GM12878 (cell line): Measurements from ENCODE around the gene SLC30A4. TPM values are rescaled to one million over a fixed set of nuclear protein-coding genes. Genes with fewer than 3 reads are reported as not detected.

ENCODE experiments used
- ATAC-seq: fragments of 200-7000 bp; cut with Tn5 transposase; 3 replicates; pipeline ENCODE4 v1.9.1; 2020; ENCODE audit warnings: mild to moderate bottlenecking, moderate library complexity
- BruUV-seq: library from RNA; stranded (reverse); fragments of 400-500 nt; replicated peaks from 2 replicates; lab custom pipeline; 2021; lab: Mats Ljungman, UMichigan
- CTCF ChIA-PET: fragments of 300-600 bp; sonication (Branson Sonifier 250); formaldehyde crosslinking; extraction: SDS; loops from one replicate; lab custom pipeline; 2021; ENCODE audit warnings: inconsistent platforms; lab: Yijun Ruan, JAX
- POLR2A ChIA-PET: fragments of 350-600 bp; formaldehyde crosslinking; extraction: SDS; loops from one replicate; lab custom pipeline; 2021; ENCODE audit warnings: inconsistent platforms; lab: Charles Lee
- RAD21 ChIA-PET: fragments of 300-600 bp; sonication (Branson Sonifier 250); formaldehyde crosslinking; loops from one replicate; lab custom pipeline; 2023; ENCODE audit warnings: antibody characterized with exemption; ENCODE audit not compliant: unreplicated experiment; lab: Charles Lee
- SMC1A ChIA-PET: fragments of 300-600 bp; sonication (Branson Sonifier 250); formaldehyde crosslinking; loops from one replicate; lab custom pipeline; 2023; ENCODE audit not compliant: unreplicated experiment, uncharacterized antibody; lab: Charles Lee
- DNase-seq: peaks from one replicate; pipeline ENCODE4 v3.0.0-alpha.2; 2011; ENCODE audit warnings: low read depth, low spot score
- FAIRE-seq: peaks from 3 replicates; lab custom pipeline; 2011; peaks lifted over from hg19 to GRCh38; lab: Jason Lieb, UNC
- H2AFZ ChIP-seq: 2 replicates; pipeline ENCODE4 v1.6.0; 2011; ENCODE audit warnings: low read depth, low read length, control low read depth; ENCODE audit not compliant: control insufficient read depth
- H3K27ac ChIP-seq: 2 replicates; pipeline ENCODE4 v1.5.1; 2011; ENCODE audit warnings: control low read depth; ENCODE audit not compliant: control insufficient read depth, insufficient read depth
- H3K27me3 ChIP-seq, 2 experiments: replicated peaks in 1 of 2; 2 replicates each; pipeline versions ENCODE4 v1.6.0 to v1.6.1; 2011; ENCODE audit warnings: low read length in 1 of 2; ENCODE audit not compliant: control insufficient read depth in 2 of 2, insufficient read depth in 2 of 2
- H3K36me3 ChIP-seq, 2 experiments: 2 replicates each; pipeline ENCODE4 v1.5.1; 2011; ENCODE audit warnings: low read length in 1 of 2; ENCODE audit not compliant: control insufficient read depth in 2 of 2, insufficient read depth in 2 of 2
- H3K4me1 ChIP-seq: 2 replicates; pipeline ENCODE4 v1.6.1; 2011; ENCODE audit warnings: mild to moderate bottlenecking, low read length, moderate library complexity, mixed read lengths; ENCODE audit not compliant: control insufficient read depth, insufficient read depth
- H3K4me2 ChIP-seq: 2 replicates; pipeline ENCODE4 v1.6.0; 2011; ENCODE audit warnings: control low read depth; ENCODE audit not compliant: control insufficient read depth, insufficient read depth
- H3K4me3 ChIP-seq: fragments of 200-600 bp; sonication (generic); 2 replicates; pipeline ENCODE4 v1.5.1; 2016
- H3K79me2 ChIP-seq: 2 replicates; pipeline ENCODE4 v1.6.0; 2011; ENCODE audit warnings: low read length; ENCODE audit not compliant: control insufficient read depth, insufficient read depth
- H3K9ac ChIP-seq: 2 replicates; pipeline ENCODE4 v1.8.0; 2011; ENCODE audit warnings: low read length, control low read depth, mixed read lengths; ENCODE audit not compliant: control insufficient read depth, insufficient read depth
- H3K9me3 ChIP-seq: replicated peaks from 3 replicates; pipeline ENCODE4 v1.5.1; 2011; ENCODE audit warnings: mild to moderate bottlenecking, low read length; ENCODE audit not compliant: control insufficient read depth, insufficient read depth
- H4K20me1 ChIP-seq: 2 replicates; pipeline ENCODE4 v1.6.0; 2011; ENCODE audit not compliant: control insufficient read depth, insufficient read depth
- ASH2L ChIP-seq: fragments of 300-600, 200-600 bp; sonication (generic); IDR thresholded peaks from 2 replicates; pipeline ENCODE4 v1.6.1; 2017; ENCODE audit warnings: low read depth, mild to moderate bottlenecking, borderline replicate concordance
- CUX1 ChIP-seq: IDR thresholded peaks from 2 replicates; pipeline ENCODE4 v1.6.1; 2012; ENCODE audit warnings: improper control_type of control experiment, low read depth, low read length; ENCODE audit not compliant: insufficient replicate concordance
- FOXM1 ChIP-seq: IDR thresholded peaks from 2 replicates; pipeline ENCODE4 v1.6.1; 2012; ENCODE audit warnings: low read depth, mild to moderate bottlenecking, inconsistent platforms, low read length, moderate library complexity
- RAD51 ChIP-seq: fragments of 450-650 bp; IDR thresholded peaks from 2 replicates; pipeline ENCODE4 v1.6.1; 2016; ENCODE audit warnings: moderate library complexity, mild to moderate bottlenecking, inconsistent platforms
- STAT3 ChIP-seq: IDR thresholded peaks from 2 replicates; pipeline ENCODE4 v1.6.1; 2011; ENCODE audit warnings: low read depth, low read length, improper control_type of control experiment
- WGBS: methylation state at CpG from one replicate; pipeline ENCODE4 v1.1.6; 2016; ENCODE audit warnings: low lambda C conversion rate; ENCODE audit not compliant: insufficient replicate concordance, insufficient coverage; ENCODE audit errors: missing lambda C conversion rate; 5-methylcytosine and 5-hydroxymethylcytosine counted together
- in situ Hi-C: fragments of 300-500 bp; cut with MboI; formaldehyde crosslinking; loops from 9 replicates; pipeline ENCODE4 v1.14.3; 2018; ENCODE audit warnings: mixed read lengths
- intact Hi-C: fragments of 100-400 bp; cut with micrococcal nuclease; formaldehyde crosslinking; loops from one replicate; pipeline ENCODE4 v1.14.2; 2022; ENCODE audit not compliant: unreplicated experiment
- polyA plus RNA-seq, 11 experiments: library from polyadenylated mRNA; depleted of rRNA in 4 of 11; unstranded in 6 of 11; stranded (reverse) in 5 of 11; fragments of >200 nt; fragmentation: Nextera tagmentation in 4 of 11; fragmentation: Illumina TruSeq in 1 of 11; extraction: Ambion mirVana in 4 of 11; extraction: Trizol in 1 of 11; gene quantifications; 1 replicate in 1 of 11; 2 replicates in 10 of 11; pipeline versions ENCODE4 v1.2.1 to v1.2.3, GENCODE V29; 2011 to 2016; ENCODE audit warnings: inconsistent platforms in 2 of 11, missing spikeins in 2 of 11, low read depth in 1 of 11
- total RNA-seq, 4 experiments: library from RNA; depleted of rRNA in 3 of 4; stranded (reverse); fragments of >200 nt in 3 of 4; fragmentation: Illumina TruSeq in 1 of 4; extraction: Trizol in 1 of 4; gene quantifications; 2 replicates each; pipeline versions ENCODE4 v1.2.1 to v1.2.3, GENCODE V29; 2013 to 2021

Gene SLC30A4
- total and polyA plus RNA-seq, 10 of the 15 experiments (the other 5 are each of a cell fraction or from before 2014, with no cell fraction given) = 0.05 to 0.31 (median 0.20) TPM

- no peak for TF ChIP-seq CUX1
Measured at GRCh38 chr15:45523166-45523460, 558 bp upstream of the SLC30A4 start (continued).

- intact Hi-C loops = loop anchor here (2.0 to 5.0 kb wide), 2 partner anchors 66 to 91 kb away; partner anchors contain the start of gene BLOC1S6
- H4K20me1 ChIP-seq = no peaks in the 10 kb centered on the region
- H2AFZ ChIP-seq = peak overlapping the region; percentile 86
- 4% methylated on average over 27 of the region's 27 CpGs for WGBS
- H3K27me3 ChIP-seq = no peaks in the 10 kb centered on the region; a peak in 1 of 4 replicates
- peak overlapping the region; percentile 97 for H3K4me2 ChIP-seq
- ATAC-seq (peak; percentile 60), FAIRE-seq (no peak), DNase-seq (no peak)
- H3K9ac ChIP-seq = peak overlapping the region; percentile 32; the same call in 1 of the 2 replicates
- CTCF ChIA-PET = interaction anchor here (0.7 to 2.8 kb wide), 8 partner anchors 10 to 92 kb away, joined by 3 to 12 read pairs (median 4); no protein-coding TSS in a partner anchor
- peak overlapping the region; percentile 56; the same call in 1 of the 2 replicates for H3K4me3 ChIP-seq
- RAD21 ChIA-PET = interaction anchor here (0.7 to 1.3 kb wide), 2 partner anchors 65 to 90 kb away, joined by 3 to 5 read pairs; no protein-coding TSS in a partner anchor
- BruUV-seq = no TSS peak
- H3K36me3 ChIP-seq = no peaks in the 10 kb centered on the region
- SMC1A ChIA-PET = interaction anchor here (0.7 to 1.7 kb wide), 9 partner anchors 15 to 92 kb away, joined by 3 to 12 read pairs (median 3); partner anchors contain the start of gene BLOC1S6
- POLR2A ChIA-PET = interaction anchor here (0.5 to 1.0 kb wide), 5 partner anchors 19 to 116 kb away, joined by 3 to 4 read pairs (median 4); partner anchors contain the start of gene BLOC1S6
- no peak overlapping the region for H3K27ac ChIP-seq
- no peak for TF ChIP-seq ASH2L
- TF ChIP-seq STAT3 = no peak
- no peak for TF ChIP-seq FOXM1
- no peak for TF ChIP-seq RAD51
- TF ChIP-seq, all 136 proteins: peak for 0
- Histone ChIP-seq H3K9me3 (no peaks in the 10 kb centered on the region), H3K4me1 (peaks cover 4% of the 10 kb centered on the region; the same call in 1 of the 2 replicates), H3K79me2 (no peaks in the 10 kb centered on the region)
- in situ Hi-C loops = no loop called here
Measured at GRCh38 chr15:45521596-45522327, 793 bp downstream of the SLC30A4 start.
